ENCODE results near the gene MORN1. TPM values are rescaled to one million over a fixed set of nuclear protein-coding genes. Genes with fewer than 3 reads are reported as not detected.
"Not testable (repeated sequence)": the region's sequence is repeated elsewhere in the genome, so short reads cannot be mapped to it uniquely, and the experiment has no call there.

Gene MORN1
- total and polyA plus RNA-seq, 2 of the 4 experiments (the other 2 are of a cell fraction), result 3.0 to 4.2 TPM

DNA sequence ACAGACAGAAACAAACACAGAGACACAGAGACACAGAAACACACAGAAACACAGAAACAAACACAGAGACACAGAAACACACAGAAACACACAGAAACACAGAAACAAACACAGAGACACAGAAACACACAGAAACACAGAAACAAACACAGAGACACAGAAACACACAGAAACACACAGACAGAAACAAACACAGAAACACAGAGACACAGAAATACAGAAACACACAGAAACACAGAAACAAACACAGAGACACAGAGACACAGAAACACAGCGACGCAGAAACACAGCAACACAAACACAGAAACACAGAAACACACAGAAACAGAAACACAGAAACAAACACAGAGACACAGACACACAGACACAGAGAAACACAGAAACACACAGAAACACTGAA is 64.2 kb downstream of the MORN1 start:
- POLR2A ChIA-PET (ENCODE audit: unreplicated experiment); H3K14ac ChIP-seq (replicated peaks; ENCODE audit: low read depth, low read length); H3K27ac ChIP-seq (ENCODE audit: insufficient read depth, low read length); BruUV-seq (replicated peaks); H4K5ac ChIP-seq (ENCODE audit: low read depth, low read length); H3K4ac ChIP-seq (ENCODE audit: low read depth, low read length); H2BK15ac ChIP-seq (ENCODE audit: low read depth, low read length); H2AK5ac ChIP-seq (ENCODE audit: low read depth, low read length); H4K91ac ChIP-seq (ENCODE audit: insufficient read depth, low read depth, low read length); H3K9me1 ChIP-seq (ENCODE audit: insufficient read depth, low read length); H3K4me3 ChIP-seq (ENCODE audit: insufficient read depth, low read depth, low read length); intact Hi-C loops (cut with micrococcal nuclease); H3K9me3 ChIP-seq (ENCODE audit: control insufficient read depth, insufficient read depth, low read length); H2BK120ac ChIP-seq (ENCODE audit: low read depth, low read length); H3K79me1 ChIP-seq (ENCODE audit: low read depth in 1 of 2, low read length in 2 of 2); ATAC-seq (ENCODE audit: low read depth); H3K23ac ChIP-seq (ENCODE audit: low read depth, low read length); in situ Hi-C loops (cut with MboI; ENCODE audit: low sequenced_read_pairs); H3K18ac ChIP-seq (ENCODE audit: low read depth, low read length); H3K4me2 ChIP-seq (ENCODE audit: low read depth, low read length); H3K27me3 ChIP-seq (ENCODE audit: control insufficient read depth, insufficient read depth, low read length); CTCF ChIA-PET; DNase-seq; H3K36me3 ChIP-seq (ENCODE audit: control insufficient read depth, insufficient read depth, low read length); H2AK9ac ChIP-seq (replicated peaks; ENCODE audit: low read depth, low read length, poor library complexity); H3K56ac ChIP-seq (ENCODE audit: extremely low read depth, insufficient read depth, low read length); dilution Hi-C loops (cut with HindIII; ENCODE audit: low sequenced_read_pairs, unreplicated experiment); H2BK20ac ChIP-seq (ENCODE audit: low read depth, low read length); H4K20me1 ChIP-seq (ENCODE audit: insufficient read depth, low read length); H2BK5ac ChIP-seq (ENCODE audit: low read depth, low read length, poor library complexity, severe bottlenecking); H3K9ac ChIP-seq (ENCODE audit: low read depth, low read length); H4K8ac ChIP-seq (ENCODE audit: low read depth in 2 of 2, low read length in 2 of 2): not testable (repeated sequence)
- no CpG with 5 or more reads among the region's 2 CpGs for WGBS, 2 experiments (ENCODE audit: extremely low coverage in 2 of 2, insufficient read length in 1 of 2)
- H3K4me1 ChIP-seq (ENCODE audit: control insufficient read depth, insufficient read depth, low read length), result peaks cover 15% of the 10 kb centered on the region
- peak overlapping the region; percentile 63 for H2AFZ ChIP-seq (replicated peaks; ENCODE audit: low read length, poor library complexity)

Measured in IMR-90 (cell line).